HepG2 (cell line): ENCODE measurements around the gene IRF3. TPM values are rescaled to one million over a fixed set of nuclear protein-coding genes. Genes with fewer than 3 reads are reported as not detected.

ENCODE experiments used
- ATF7 ChIP-seq, 2 experiments: fragments of 450-650 bp in 1 of 2; sonication (generic) in 1 of 2; formaldehyde crosslinking in 1 of 2; IDR thresholded peaks; 2 replicates each; pipeline versions ENCODE4 v1.4.0 to v1.6.1; 2016 to 2020; ENCODE audit warnings: antibody characterized with exemption in 1 of 2, mild to moderate bottlenecking in 1 of 2, missing genetic modification reagents in 1 of 2
- CCDC6 ChIP-seq: sonication (generic); formaldehyde crosslinking; IDR thresholded peaks from 2 replicates; pipeline ENCODE4 v1.8.1; 2022; ENCODE audit warnings: mild to moderate bottlenecking, missing genetic modification reagents, moderate library complexity
- DR1 ChIP-seq: sonication (generic); formaldehyde crosslinking; IDR thresholded peaks from 2 replicates; pipeline ENCODE4 v1.8.0; 2021; ENCODE audit warnings: mild to moderate bottlenecking, missing genetic modification reagents, inconsistent platforms
- ELF4 ChIP-seq: sonication (generic); formaldehyde crosslinking; IDR thresholded peaks from 2 replicates; pipeline ENCODE4 v1.5.0; 2020; ENCODE audit warnings: missing genetic modification reagents, mild to moderate bottlenecking, moderate library complexity, borderline replicate concordance
- ELK4 ChIP-seq: sonication (generic); formaldehyde crosslinking; IDR thresholded peaks from 2 replicates; pipeline ENCODE4 v1.9.0; 2021; ENCODE audit warnings: missing genetic modification reagents, borderline replicate concordance
- HNRNPUL1 ChIP-seq: fragments of 200-400 bp; formaldehyde crosslinking; IDR thresholded peaks from 2 replicates; pipeline ENCODE4 v1.6.1; 2017; ENCODE audit warnings: low read depth, mild to moderate bottlenecking, low read length, moderate library complexity
- IRX3 ChIP-seq: sonication (generic); formaldehyde crosslinking; IDR thresholded peaks from 2 replicates; pipeline ENCODE4 v1.8.1; 2023; ENCODE audit warnings: mild to moderate bottlenecking, low read depth, missing genetic modification reagents, borderline replicate concordance
- PCBP1 ChIP-seq: fragments of 200-400 bp; formaldehyde crosslinking; IDR thresholded peaks from 2 replicates; pipeline ENCODE4 v1.6.1; 2017; ENCODE audit warnings: mild to moderate bottlenecking, low read depth, low read length, borderline replicate concordance
- RARA ChIP-seq: IDR thresholded peaks from 2 replicates; pipeline ENCODE4 v1.6.1; 2016; ENCODE audit warnings: missing genetic modification reagents, missing compliant biosample characterization
- SNAI1 ChIP-seq: sonication (generic); formaldehyde crosslinking; IDR thresholded peaks from 2 replicates; pipeline ENCODE4 v1.5.0; 2020; ENCODE audit warnings: mild to moderate bottlenecking, missing genetic modification reagents, borderline replicate concordance
- UBTF ChIP-seq: sonication (generic); formaldehyde crosslinking; IDR thresholded peaks from 2 replicates; pipeline ENCODE4 v1.4.0; 2020; ENCODE audit warnings: mild to moderate bottlenecking, missing genetic modification reagents
- USF2 ChIP-seq, 2 experiments: sonication (generic) in 1 of 2; formaldehyde crosslinking in 1 of 2; IDR thresholded peaks; 2 replicates each; pipeline versions ENCODE4 v1.5.1 to v1.6.1; 2011 to 2020; ENCODE audit warnings: borderline replicate concordance in 1 of 2, low read depth in 1 of 2, low read length in 1 of 2, mild to moderate bottlenecking in 1 of 2, missing genetic modification reagents in 1 of 2, moderate library complexity in 1 of 2
- YEATS2 ChIP-seq: sonication (generic); formaldehyde crosslinking; IDR thresholded peaks from 2 replicates; pipeline ENCODE4 v1.4.0; 2020; ENCODE audit warnings: missing genetic modification reagents, borderline replicate concordance
- ZBTB14 ChIP-seq: sonication (generic); formaldehyde crosslinking; IDR thresholded peaks from 2 replicates; pipeline ENCODE4 v1.4.0; 2020; ENCODE audit warnings: missing genetic modification reagents
- ZFP91 ChIP-seq: sonication (generic); formaldehyde crosslinking; IDR thresholded peaks from 2 replicates; pipeline ENCODE4 v1.9.0; 2022; ENCODE audit warnings: missing genetic modification reagents, mild to moderate bottlenecking, borderline replicate concordance
- ZFX ChIP-seq: sonication (generic); formaldehyde crosslinking; IDR thresholded peaks from 2 replicates; pipeline ENCODE4 v1.4.0; 2020; ENCODE audit warnings: mild to moderate bottlenecking, low read depth, missing genetic modification reagents, moderate library complexity
- ZNF205 ChIP-seq: IDR thresholded peaks from 2 replicates; pipeline ENCODE4 v1.6.1; 2018; ENCODE audit warnings: missing biosample characterization, missing genetic modification reagents
- ZNF44 ChIP-seq: sonication (generic); formaldehyde crosslinking; IDR thresholded peaks from 2 replicates; pipeline ENCODE4 v1.5.1; 2020; ENCODE audit warnings: mild to moderate bottlenecking, missing genetic modification reagents
- ZSCAN9 ChIP-seq: IDR thresholded peaks from 2 replicates; pipeline ENCODE4 v1.6.1; 2016; ENCODE audit warnings: borderline replicate concordance
- polyA plus RNA-seq, 8 experiments: library from polyadenylated mRNA; depleted of rRNA in 3 of 8; stranded (reverse) in 7 of 8; unstranded in 1 of 8; fragments of >200 nt; fragmentation: Illumina TruSeq in 4 of 8; extraction: Trizol in 4 of 8; gene quantifications; 2 replicates each; pipeline versions ENCODE4 v1.2.1 to v1.2.3, GENCODE V29; 2011 to 2016; ENCODE audit warnings: low read depth in 4 of 8, missing spikeins in 1 of 8, mixed read lengths in 1 of 8; ENCODE audit not compliant: insufficient read depth in 1 of 8
- total RNA-seq, 5 experiments: library from RNA; depleted of rRNA; stranded (reverse); fragments of >200 nt; fragmentation: Illumina TruSeq; extraction: Trizol; gene quantifications; 2 replicates each; pipeline ENCODE4 v1.2.3, GENCODE V29; 2016; ENCODE audit warnings: low read depth in 1 of 5

Gene IRF3
- total and polyA plus RNA-seq, 2 of the 13 experiments (the other 11 are each of a cell fraction or from before 2014, with no cell fraction given): 61.9 to 65.5 TPM

GRCh38 chr19:49677231-49677900, 11.7 kb upstream of the IRF3 start, which contains the start of gene PRMT1 (continued):
- TF ChIP-seq UBTF (CRISPR knock-in tag): 0 out of 2 replicates have a peak, but pooled peaks have one; percentile 47
- TF ChIP-seq ELF4 (CRISPR knock-in tag): no peak
- TF ChIP-seq DR1 (CRISPR knock-in tag): no peak; the same call in 1 of the 2 replicates
- TF ChIP-seq ZSCAN9: no peak
- no peak for TF ChIP-seq ZBTB14 (CRISPR knock-in tag)
- no peak for TF ChIP-seq ELK4 (CRISPR knock-in tag)
- peak; percentile 70; the same call in 1 of the 2 replicates for TF ChIP-seq SNAI1
- no peak; the same call in 1 of the 2 replicates for TF ChIP-seq ZFP91
- 0 out of 2 replicates have a peak, but pooled peaks have one; percentile 1 for TF ChIP-seq USF2 (IDR thresholded peaks at IDR 0.05; ENCODE audit: low read depth, low read length)
- TF ChIP-seq USF2 (CRISPR knock-in tag; IDR thresholded peaks at IDR 0.05; ENCODE audit: borderline replicate concordance): 0 out of 2 replicates have a peak, but pooled peaks have one; percentile 39
- no peak for TF ChIP-seq ZNF44
- TF ChIP-seq HNRNPUL1: no peak
- peak; percentile 59; the same call in 1 of the 2 replicates for TF ChIP-seq YEATS2 (CRISPR knock-in tag)
- TF ChIP-seq ZFX (CRISPR knock-in tag): peak; percentile 82
- no peak for TF ChIP-seq CCDC6
- TF ChIP-seq ATF7 (IDR thresholded peaks at IDR 0.05): no peak
- no peak for TF ChIP-seq ATF7 (CRISPR knock-in tag; IDR thresholded peaks at IDR 0.05)
- no peak for TF ChIP-seq IRX3 (CRISPR knock-in tag)
- TF ChIP-seq ZNF205: no peak
- TF ChIP-seq PCBP1: no peak
- no peak; the same call in 1 of the 2 replicates for TF ChIP-seq RARA (CRISPR knock-in tag)
